ENCODE results near the gene SLC34A1. TPM values are rescaled to one million over a fixed set of nuclear protein-coding genes. Genes with fewer than 3 reads are reported as not detected.

Gene SLC34A1
- total RNA-seq, 1 donor from 2014 or later = not detected

DNA sequence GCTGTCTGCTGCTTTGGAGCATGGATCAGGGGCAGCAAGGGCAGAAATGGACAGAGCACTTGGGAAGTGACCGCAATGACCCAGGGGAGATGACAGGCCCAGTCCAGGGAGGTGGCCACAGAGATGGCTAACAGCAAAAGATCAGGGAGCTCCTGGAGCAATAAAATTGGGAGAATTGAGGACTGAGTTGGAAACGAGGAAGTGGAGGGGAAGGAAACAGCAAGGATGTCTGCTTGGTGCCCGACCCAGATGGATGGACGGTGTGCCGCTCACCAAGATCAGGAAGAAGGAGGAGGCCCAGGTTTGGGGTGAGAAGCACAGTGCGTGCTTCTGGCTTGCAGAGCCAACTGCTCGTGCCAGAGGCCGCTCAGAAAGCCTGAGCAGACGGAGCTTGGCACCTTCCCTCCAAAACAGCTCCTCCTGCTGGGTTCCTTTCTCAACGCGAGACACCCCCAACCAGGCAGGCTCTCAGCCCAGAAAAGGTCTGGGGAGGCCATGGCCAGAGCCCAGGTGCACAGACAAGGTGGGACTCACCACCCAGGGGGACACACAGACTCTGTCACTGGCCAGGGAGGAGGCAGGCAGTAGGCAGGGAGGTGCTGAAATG is 1.7 kb upstream of the SLC34A1 start:
- no peak for FAIRE-seq
- DNase-seq (ENCODE audit: low spot score in 2 of 2) = peak in 1 of 2 donors; percentile 52

DNA sequence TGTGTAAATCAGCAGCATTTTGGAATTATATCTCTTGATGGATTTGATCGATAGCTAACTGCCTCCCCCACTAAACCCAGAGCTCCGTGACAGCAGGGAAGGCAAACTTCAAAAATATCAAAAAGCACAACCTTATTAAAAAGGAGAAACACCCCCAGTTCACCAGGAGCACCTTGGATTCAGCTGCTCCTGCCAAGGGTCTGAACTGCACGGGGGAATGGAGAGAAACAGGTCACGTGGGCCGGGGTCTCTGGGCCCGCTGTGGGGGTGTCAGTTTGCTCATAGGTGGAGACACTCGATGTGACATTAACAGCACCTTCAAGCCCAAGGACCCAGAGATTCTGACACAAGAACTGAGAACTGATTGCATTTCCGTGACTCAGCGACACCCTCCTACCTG is 1.1 kb upstream of the SLC34A1 start:
- no peak for DNase-seq (ENCODE audit: low spot score in 2 of 2)
- FAIRE-seq = no peak

DNA sequence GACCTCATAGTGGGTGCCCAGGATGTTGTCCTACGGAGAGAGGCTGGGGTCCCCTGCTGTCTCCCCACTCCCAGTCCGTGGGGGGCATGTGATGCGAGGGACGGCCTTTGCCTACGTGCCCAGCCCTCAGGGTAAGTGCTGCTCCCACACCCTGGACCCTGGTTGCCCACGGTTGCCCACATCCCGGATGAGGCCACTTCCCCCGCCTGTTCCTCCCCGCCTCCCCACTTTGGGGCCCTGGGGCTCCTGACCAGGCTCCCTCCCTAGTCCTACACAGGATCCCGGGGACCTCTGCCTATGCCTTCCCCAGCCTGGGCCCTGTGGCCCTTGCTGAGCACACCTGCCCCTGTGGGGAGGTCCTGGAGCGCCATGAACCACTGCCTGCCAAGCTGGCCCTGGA is 1.5 kb downstream of the SLC34A1 start:
- no peak for FAIRE-seq
- no peak for DNase-seq (ENCODE audit: low spot score in 2 of 2)

- DNase-seq (ENCODE audit: low spot score in 2 of 2) = no peak
- FAIRE-seq = no peak
Observed at GRCh38 chr5:177386542-177386941, 2.3 kb downstream of the SLC34A1 start.

GRCh38 chr5:177387405-177387804 is 3.2 kb downstream of the SLC34A1 start:
- FAIRE-seq (no peak), DNase-seq (ENCODE audit: low spot score in 2 of 2) (no peak)

DNA sequence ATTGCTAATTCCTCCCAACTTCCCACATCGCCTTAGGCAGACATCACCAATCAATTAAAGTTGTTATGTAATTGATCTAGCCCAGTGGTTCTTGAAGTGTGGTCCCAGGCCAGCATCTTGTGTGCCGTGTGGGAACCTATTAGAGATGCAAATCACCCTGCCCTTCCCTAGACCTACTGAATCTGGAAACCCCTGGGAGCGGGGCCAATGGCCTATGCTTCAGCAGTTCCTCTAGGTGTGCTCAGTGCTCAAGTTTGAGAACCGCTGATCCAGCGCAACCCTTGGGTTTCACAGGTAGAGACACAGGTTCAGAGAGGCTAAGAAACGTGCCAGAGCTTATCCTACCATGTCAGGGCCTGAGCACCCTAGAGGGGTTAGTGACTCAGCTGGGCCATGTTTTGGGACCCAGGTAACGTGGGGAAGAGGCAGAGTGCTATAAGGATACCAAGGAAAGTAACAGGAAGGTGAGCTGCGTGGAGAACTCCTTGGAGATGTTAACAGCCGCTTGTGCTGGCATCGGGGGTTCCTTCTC is 4.4 kb downstream of the SLC34A1 start:
- no peak for FAIRE-seq
- no peak for DNase-seq (ENCODE audit: low spot score in 2 of 2)

DNA sequence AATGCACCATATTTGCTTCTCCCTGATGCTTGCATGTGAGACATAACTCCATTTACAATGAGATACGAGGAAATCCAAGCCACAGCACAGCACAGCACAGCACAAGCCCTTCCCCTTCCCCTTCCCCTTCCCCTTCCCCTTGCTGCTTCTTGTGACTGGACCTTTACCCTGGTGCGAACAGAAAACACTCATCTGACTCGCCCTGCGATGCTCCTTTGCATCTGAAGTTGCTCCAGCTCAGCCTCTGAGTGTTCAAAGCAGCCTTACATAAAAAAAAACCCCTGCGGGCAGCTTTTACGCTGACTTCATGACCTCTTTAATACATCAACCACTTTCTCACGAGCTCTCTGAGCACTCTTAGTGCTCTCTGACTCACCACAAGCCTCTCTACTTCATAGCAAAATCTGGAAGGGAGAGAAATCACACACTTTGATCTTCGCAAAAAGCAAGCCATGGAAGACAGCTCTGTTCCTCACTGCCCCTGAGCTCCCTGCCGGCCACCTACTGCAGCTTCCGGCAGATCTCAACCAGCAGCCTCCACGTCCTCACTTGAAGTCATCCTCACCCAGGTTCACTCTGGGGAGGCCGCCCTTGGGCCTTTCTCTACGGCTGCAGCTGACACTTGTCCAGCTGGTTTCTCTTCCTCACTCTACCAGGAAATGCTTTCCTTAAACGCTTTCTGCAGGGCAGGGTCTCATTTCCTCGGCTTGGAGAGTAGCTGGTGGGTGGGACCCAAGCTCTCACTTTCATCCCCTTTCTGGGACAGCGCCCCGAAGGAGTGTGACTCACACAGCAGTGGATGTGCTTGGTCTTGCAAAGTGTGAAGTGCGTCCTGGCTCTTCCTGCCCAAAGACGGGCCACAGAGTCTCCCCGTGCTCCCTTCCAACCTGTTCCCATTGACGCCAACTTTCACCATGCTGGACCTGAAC is 5.3 kb downstream of the SLC34A1 start:
- no peak for FAIRE-seq
- no peak for DNase-seq (ENCODE audit: low spot score in 2 of 2)

DNA sequence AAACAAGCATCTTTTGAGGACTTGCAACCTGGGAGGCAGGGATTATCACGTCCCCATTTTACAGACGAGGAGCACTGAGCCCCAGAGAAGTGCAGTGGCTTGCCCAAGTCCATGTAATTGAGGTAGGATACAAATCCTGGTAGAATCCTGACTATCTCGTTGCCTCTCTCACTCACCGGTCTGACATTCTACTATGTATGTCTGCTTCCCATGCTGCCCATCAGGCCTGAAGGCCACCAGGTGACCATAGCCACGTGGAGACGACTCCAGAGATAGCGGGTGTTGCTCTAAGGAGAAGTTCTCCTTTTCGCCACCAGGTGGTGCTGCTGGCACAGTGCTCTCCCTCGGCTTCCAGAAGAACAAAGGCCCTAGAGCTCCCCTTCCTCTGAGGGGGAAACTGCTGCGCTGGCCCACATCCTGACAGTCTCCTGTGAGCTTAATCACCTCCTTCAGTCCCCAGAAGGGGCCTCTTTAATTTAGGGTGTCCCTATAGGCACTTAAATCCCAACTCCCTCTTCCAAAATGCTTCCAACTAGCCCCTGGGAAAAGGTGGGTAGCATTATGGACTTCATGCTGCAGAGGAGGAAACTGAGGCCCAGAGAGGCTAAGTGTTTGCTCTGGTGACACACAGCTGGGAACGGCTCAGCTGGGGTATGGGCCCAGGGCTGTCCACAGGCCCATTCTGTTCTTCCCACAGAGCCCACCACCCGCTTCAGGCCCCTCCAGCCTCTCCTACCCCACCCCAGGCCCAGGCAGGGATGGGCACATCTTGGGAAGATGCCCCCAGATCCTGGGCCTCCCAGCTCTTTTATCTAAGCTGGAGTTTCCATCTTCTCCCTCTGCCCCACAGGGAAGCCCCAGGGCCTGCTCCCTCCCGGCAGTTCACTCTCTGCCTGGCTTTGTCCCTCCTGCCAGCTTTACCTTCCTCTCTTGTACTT is 6.4 kb downstream of the SLC34A1 start:
- DNase-seq (ENCODE audit: low spot score in 2 of 2) (peak; percentile 87 to 95), FAIRE-seq (no peak)

GRCh38 chr5:177392765-177393164 is 8.5 kb downstream of the SLC34A1 start:
- no peak for FAIRE-seq
- DNase-seq (ENCODE audit: low spot score in 2 of 2) = no peak

DNA sequence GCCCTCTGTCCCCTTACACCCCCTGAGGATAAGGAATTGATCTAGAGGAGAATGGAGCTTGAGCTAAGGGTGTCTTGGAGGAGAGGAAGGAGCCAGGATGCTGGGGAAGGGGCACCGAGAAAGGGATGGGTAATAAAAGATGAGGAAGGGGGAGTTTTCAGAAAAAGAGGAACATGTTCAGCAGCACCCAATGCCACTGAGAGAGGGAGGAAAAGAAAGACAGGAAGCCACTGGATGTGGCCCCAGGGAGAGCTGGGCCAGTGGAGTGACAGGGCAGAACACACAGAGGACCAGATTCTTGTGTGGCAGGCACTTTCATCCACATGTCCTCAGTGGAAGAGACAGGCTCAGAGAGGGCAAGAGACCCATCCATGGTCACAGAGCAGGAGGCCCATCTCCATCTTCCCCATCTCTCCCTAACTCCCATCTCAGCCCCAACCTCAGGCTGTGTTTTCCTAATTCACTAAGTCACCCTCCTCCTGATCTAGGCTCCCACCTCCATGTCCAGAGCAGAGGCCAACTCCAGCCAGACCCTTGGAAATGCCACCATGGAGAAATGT is 9.1 kb downstream of the SLC34A1 start:
- DNase-seq (ENCODE audit: low spot score in 2 of 2) (no peak), FAIRE-seq (no peak)

DNA sequence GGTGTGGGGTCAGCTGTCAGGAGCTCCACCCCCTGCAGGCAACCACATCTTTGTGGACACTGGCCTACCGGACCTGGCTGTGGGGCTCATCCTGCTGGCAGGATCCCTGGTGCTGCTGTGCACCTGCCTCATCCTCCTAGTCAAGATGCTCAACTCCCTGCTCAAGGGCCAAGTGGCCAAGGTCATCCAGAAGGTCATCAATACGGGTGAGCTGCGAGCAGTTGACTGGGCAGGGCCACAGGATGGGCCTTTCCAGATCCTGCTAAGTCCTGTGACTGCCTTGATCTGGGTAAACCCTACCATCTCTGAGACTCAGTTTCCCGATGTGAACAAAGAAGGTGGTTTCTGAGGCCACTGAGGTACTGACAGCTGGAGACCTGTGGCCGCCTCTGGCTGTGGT is 9.8 kb downstream of the SLC34A1 start:
- FAIRE-seq (no peak), DNase-seq (ENCODE audit: low spot score in 2 of 2) (no peak)

DNA sequence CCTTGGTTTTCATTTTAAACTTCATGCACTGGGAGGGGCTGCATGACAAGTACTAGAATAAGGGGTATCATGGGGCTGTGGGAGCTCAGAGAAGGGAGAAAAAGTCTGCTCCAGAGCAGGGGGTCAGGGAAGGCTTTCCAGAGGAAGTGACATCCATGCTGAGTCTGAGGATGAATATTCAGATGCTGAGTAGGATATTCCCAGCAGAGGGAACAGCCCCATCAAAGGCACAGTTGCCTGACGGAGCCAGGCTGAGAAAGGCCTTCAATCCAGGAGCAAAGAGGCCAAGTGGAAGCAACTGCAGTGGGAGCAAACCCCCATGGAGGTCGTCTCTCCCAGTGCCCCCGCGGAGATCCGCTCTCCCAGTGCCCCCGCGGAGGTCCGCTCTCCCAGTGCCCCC is 11.8 kb downstream of the SLC34A1 start:
- FAIRE-seq (no peak), DNase-seq (ENCODE audit: low spot score in 2 of 2) (no peak)

- DNase-seq (ENCODE audit: low spot score in 2 of 2) (no peak), FAIRE-seq (no peak)
Observed at GRCh38 chr5:177396807-177397206, 12.6 kb downstream of the SLC34A1 start.

DNA sequence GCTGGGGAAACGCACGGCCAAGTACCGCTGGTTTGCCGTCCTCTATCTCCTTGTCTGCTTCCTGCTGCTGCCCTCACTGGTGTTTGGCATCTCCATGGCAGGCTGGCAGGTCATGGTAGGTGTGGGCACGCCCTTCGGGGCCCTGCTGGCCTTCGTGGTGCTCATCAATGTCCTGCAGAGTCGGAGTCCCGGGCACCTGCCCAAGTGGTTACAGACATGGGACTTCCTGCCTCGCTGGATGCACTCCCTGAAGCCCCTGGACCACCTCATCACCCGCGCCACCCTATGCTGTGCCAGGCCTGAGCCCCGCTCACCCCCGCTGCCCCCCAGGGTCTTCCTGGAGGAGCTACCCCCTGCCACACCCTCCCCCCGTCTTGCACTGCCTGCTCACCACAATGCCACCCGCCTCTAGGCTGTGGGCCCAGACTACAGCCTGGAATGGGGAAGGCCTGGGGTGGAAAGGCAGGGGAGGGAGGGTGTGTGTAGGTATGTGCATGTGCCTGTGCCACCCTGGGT is 13.7 kb downstream of the SLC34A1 start:
- FAIRE-seq (no peak), DNase-seq (ENCODE audit: low spot score in 2 of 2) (no peak)

GRCh38 chr5:177399997-177400868 is 16.0 kb downstream of the SLC34A1 start, which contains the start of gene PFN3:
TSS of gene PFN3 (minus strand) at chr5:177400661. CDS start at chr5:177400576, 85 bp downstream.
- FAIRE-seq (no peak), DNase-seq (ENCODE audit: low spot score in 2 of 2) (peak in 1 of 2 donors; percentile 45)

- no peak for FAIRE-seq
- DNase-seq (ENCODE audit: low spot score in 2 of 2) = peak in 1 of 2 donors; percentile 58
Observed at GRCh38 chr5:177402271-177403043, 18.2 kb downstream of the SLC34A1 start.

- FAIRE-seq (no peak), DNase-seq (ENCODE audit: low spot score in 2 of 2) (peak in 1 of 2 donors; percentile 40)
Observed at GRCh38 chr5:177403102-177403791, 19.0 kb downstream of the SLC34A1 start.
